ENCODE results near the gene PRMT1.

Gene PRMT1

GRCh38 chr19:49651820-49652550 lies 25.1 kb upstream of the PRMT1 start:
- no peak for DNase-seq (ENCODE audit: low read depth)

- no peak for DNase-seq (ENCODE audit: low read depth)
Observed at GRCh38 chr19:49652551-49653465, 24.3 kb upstream of the PRMT1 start.

- no peak for DNase-seq (ENCODE audit: low read depth)
Observed at GRCh38 chr19:49653466-49653806, 23.6 kb upstream of the PRMT1 start.

GRCh38 chr19:49654581-49654980 lies 22.5 kb upstream of the PRMT1 start:
- no peak for DNase-seq (ENCODE audit: low read depth)

GRCh38 chr19:49655570-49656455 lies 21.3 kb upstream of the PRMT1 start:
- DNase-seq (ENCODE audit: low read depth): no peak

GRCh38 chr19:49656456-49657109 lies 20.5 kb upstream of the PRMT1 start:
- DNase-seq (ENCODE audit: low read depth): no peak

GRCh38 chr19:49657493-49658138 lies 19.5 kb upstream of the PRMT1 start:
- DNase-seq (ENCODE audit: low read depth): no peak

- DNase-seq (ENCODE audit: low read depth): no peak
Observed at GRCh38 chr19:49658139-49658517, 18.9 kb upstream of the PRMT1 start.

GRCh38 chr19:49658566-49659442 lies 18.3 kb upstream of the PRMT1 start:
- no peak for DNase-seq (ENCODE audit: low read depth)

GRCh38 chr19:49660338-49660961 lies 16.6 kb upstream of the PRMT1 start:
- DNase-seq (ENCODE audit: low read depth): no peak

- no peak for DNase-seq (ENCODE audit: low read depth)
Observed at GRCh38 chr19:49662011-49662410, 15.1 kb upstream of the PRMT1 start.

GRCh38 chr19:49663224-49663623 lies 13.8 kb upstream of the PRMT1 start:
- DNase-seq (ENCODE audit: low read depth): no peak

GRCh38 chr19:49664171-49665035 lies 12.7 kb upstream of the PRMT1 start:
- peak; percentile 85 for DNase-seq (ENCODE audit: low read depth)

- DNase-seq (ENCODE audit: low read depth): no peak
Observed at GRCh38 chr19:49665036-49665350, 12.1 kb upstream of the PRMT1 start.

GRCh38 chr19:49665351-49666119 lies 11.5 kb upstream of the PRMT1 start, which contains the start of the genes BCL2L12 and IRF3:
Gene BCL2L12 (plus strand): TSS chr19:49665933. CDS start chr19:49666693, 760 bp downstream.
Gene IRF3 (minus strand): TSS chr19:49665857. CDS start chr19:49664838, 1,019 bp downstream.
- DNase-seq (ENCODE audit: low read depth): peak; percentile 98

GRCh38 chr19:49666120-49666444 lies 11.0 kb upstream of the PRMT1 start:
- DNase-seq (ENCODE audit: low read depth): no peak

- DNase-seq (ENCODE audit: low read depth): no peak
Observed at GRCh38 chr19:49667473-49667872, 9.6 kb upstream of the PRMT1 start.

GRCh38 chr19:49669516-49669915 lies 7.6 kb upstream of the PRMT1 start:
- no peak for DNase-seq (ENCODE audit: low read depth)

Data from activated T-helper 9 cell treated with anti-CD3 and anti-CD28 coated beads, Interleukin-2, amount 50 U/mL, for 16 hours (primary cell).